ENCODE data around the gene THBS3.

THBS3 gene

DNA sequence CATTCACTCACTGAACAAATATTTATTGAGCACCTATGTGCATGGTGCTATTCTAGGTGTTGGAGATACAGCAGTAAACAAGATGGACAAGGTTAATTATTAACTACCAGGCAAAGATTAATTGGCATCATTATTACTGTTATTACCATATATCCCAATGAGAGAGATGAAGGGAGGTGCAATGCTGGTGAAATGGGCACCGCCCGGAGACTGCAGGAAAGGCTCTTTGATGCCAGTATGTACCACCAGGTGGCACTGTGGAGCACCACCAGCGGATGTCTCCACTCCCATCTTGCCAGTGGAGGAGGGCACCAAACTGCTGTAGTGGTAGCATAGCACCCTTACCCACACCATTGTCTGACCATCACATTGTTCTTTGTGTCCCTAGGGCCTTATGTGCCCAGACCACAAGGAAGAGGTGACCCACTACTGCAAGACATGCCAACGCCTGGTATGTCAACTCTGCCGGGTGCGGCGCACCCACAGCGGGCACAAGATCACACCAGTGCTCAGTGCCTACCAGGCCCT, 31.1 kb downstream of the THBS3 start:
- no peak overlapping the region for H3K27ac ChIP-seq (ENCODE audit: poor library complexity, severe bottlenecking)

GRCh38 chr1:155175927-155176371, 31.7 kb downstream of the THBS3 start:
- no peak overlapping the region for H3K4me3 ChIP-seq (ENCODE audit: severe bottlenecking)
- peaks cover 43% of the 10 kb centered on the region for H3K36me3 ChIP-seq (ENCODE audit: low read depth)
- no peaks in the 10 kb centered on the region for H3K27me3 ChIP-seq (ENCODE audit: insufficient read depth, poor library complexity, severe bottlenecking)
- no peaks in the 10 kb centered on the region for H3K9me3 ChIP-seq (ENCODE audit: severe bottlenecking)
- ATAC-seq (ENCODE audit: low read depth) (no peak), DNase-seq (ENCODE audit: low spot score) (no peak)
- no peaks in the 10 kb centered on the region for H3K4me1 ChIP-seq (ENCODE audit: insufficient read depth, poor library complexity, severe bottlenecking)
- TF ChIP-seq CTCF (IDR thresholded peaks at IDR 0.05; ENCODE audit: poor library complexity, severe bottlenecking): no peak
- no peak overlapping the region for H3K27ac ChIP-seq (ENCODE audit: poor library complexity, severe bottlenecking)

More for the DNA sequence above, 31.1 kb downstream of the THBS3 start:
- H3K36me3 ChIP-seq (ENCODE audit: low read depth): peaks cover 38% of the 10 kb centered on the region
- H3K9me3 ChIP-seq (ENCODE audit: severe bottlenecking): no peaks in the 10 kb centered on the region
- peak; percentile 90 for TF ChIP-seq CTCF (IDR thresholded peaks at IDR 0.05; ENCODE audit: poor library complexity, severe bottlenecking)
- H3K4me1 ChIP-seq (ENCODE audit: insufficient read depth, poor library complexity, severe bottlenecking): no peaks in the 10 kb centered on the region
- H3K27me3 ChIP-seq (ENCODE audit: insufficient read depth, poor library complexity, severe bottlenecking): no peaks in the 10 kb centered on the region
- ATAC-seq (ENCODE audit: low read depth): peak; percentile 49
- no peak for DNase-seq (ENCODE audit: low spot score)
- H3K4me3 ChIP-seq (ENCODE audit: severe bottlenecking): no peak overlapping the region

DNA sequence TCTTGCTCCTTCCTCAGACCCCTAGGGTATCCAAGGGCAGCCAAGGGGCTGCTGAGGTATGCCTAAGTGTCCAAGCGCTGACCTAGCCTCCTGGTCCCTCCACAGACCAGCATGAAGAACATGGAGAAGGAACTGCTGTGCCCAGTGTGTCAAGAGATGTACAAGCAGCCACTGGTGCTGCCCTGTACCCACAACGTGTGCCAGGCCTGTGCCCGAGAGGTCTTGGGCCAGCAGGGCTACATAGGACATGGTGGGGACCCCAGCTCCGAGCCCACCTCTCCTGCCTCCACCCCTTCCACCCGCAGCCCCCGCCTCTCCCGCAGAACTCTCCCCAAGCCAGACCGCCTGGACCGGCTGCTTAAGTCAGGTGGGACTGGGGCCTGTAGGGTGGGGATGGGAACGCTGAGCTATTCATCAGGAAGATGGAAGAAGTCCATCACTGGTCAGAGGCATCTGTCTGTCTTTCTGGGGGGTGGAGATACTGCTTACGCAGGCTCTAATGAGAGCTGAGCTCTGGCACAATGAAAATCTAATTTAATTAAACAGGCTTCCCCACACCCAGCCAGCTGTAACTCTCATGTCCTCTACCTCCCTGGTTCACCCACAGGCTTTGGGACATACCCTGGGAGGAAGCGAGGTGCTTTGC, 32.3 kb downstream of the THBS3 start:
- TF ChIP-seq CTCF (IDR thresholded peaks at IDR 0.05; ENCODE audit: poor library complexity, severe bottlenecking): no peak
- no peaks in the 10 kb centered on the region for H3K9me3 ChIP-seq (ENCODE audit: severe bottlenecking)
- H3K27me3 ChIP-seq (ENCODE audit: insufficient read depth, poor library complexity, severe bottlenecking): no peaks in the 10 kb centered on the region
- DNase-seq (ENCODE audit: low spot score) (no peak), ATAC-seq (ENCODE audit: low read depth) (no peak)
- no peak overlapping the region for H3K4me3 ChIP-seq (ENCODE audit: severe bottlenecking)
- peak overlapping the region; percentile 61 for H3K27ac ChIP-seq (ENCODE audit: poor library complexity, severe bottlenecking)
- H3K4me1 ChIP-seq (ENCODE audit: insufficient read depth, poor library complexity, severe bottlenecking): no peaks in the 10 kb centered on the region
- peaks cover 39% of the 10 kb centered on the region for H3K36me3 ChIP-seq (ENCODE audit: low read depth)

GRCh38 chr1:155174324-155175280, 33.1 kb downstream of the THBS3 start:
- Histone ChIP-seq H3K27ac (ENCODE audit: poor library complexity, severe bottlenecking) (peak overlapping the region; percentile 61), H3K4me3 (ENCODE audit: severe bottlenecking) (peak overlapping the region; percentile 69)
- DNase-seq (ENCODE audit: low spot score): no peak

More at GRCh38 chr1:155174324-155175280, 33.1 kb downstream of the THBS3 start:
- no peaks in the 10 kb centered on the region for H3K4me1 ChIP-seq (ENCODE audit: insufficient read depth, poor library complexity, severe bottlenecking)
- no peaks in the 10 kb centered on the region for H3K9me3 ChIP-seq (ENCODE audit: severe bottlenecking)
- ATAC-seq (ENCODE audit: low read depth): no peak
- TF ChIP-seq CTCF (IDR thresholded peaks at IDR 0.05; ENCODE audit: poor library complexity, severe bottlenecking): no peak
- H3K27me3 ChIP-seq (ENCODE audit: insufficient read depth, poor library complexity, severe bottlenecking): no peaks in the 10 kb centered on the region
- H3K36me3 ChIP-seq (ENCODE audit: low read depth): peaks cover 34% of the 10 kb centered on the region
